Neural cell (in vitro differentiated cells): ENCODE measurements around the gene SPTLC2.

Experiments used
- EP300 ChIP-seq: fragments of 450-650 bp; conservative IDR thresholded peaks from 2 replicates; pipeline ENCODE4 v1.6.1; 2014; ENCODE audit warnings: antibody characterized with exemption, mild to moderate bottlenecking, moderate library complexity; ENCODE audit not compliant: poor library complexity, severe bottlenecking
- EZH2 ChIP-seq: fragments of 200-600, 300-800 bp; shearing (Covaris generic), sonication (generic); IDR thresholded peaks from 2 replicates; pipeline ENCODE4 v1.6.1; 2014; ENCODE audit warnings: antibody characterized with exemption, low read length, borderline replicate concordance, mild to moderate bottlenecking; ENCODE audit not compliant: insufficient read depth, poor library complexity, severe bottlenecking
- MXI1 ChIP-seq: fragments of 450-650 bp; conservative IDR thresholded peaks from 2 replicates; pipeline ENCODE4 v1.6.1; 2014; ENCODE audit warnings: antibody characterized with exemption, mild to moderate bottlenecking; ENCODE audit not compliant: poor library complexity, severe bottlenecking
- POLR2AphosphoS5 ChIP-seq: IDR thresholded peaks from 2 replicates; pipeline ENCODE4 v1.6.1; 2012
- RAD21 ChIP-seq: fragments of 450-650 bp; conservative IDR thresholded peaks from 2 replicates; pipeline ENCODE4 v1.6.1; 2014; ENCODE audit warnings: antibody characterized with exemption, mild to moderate bottlenecking, moderate library complexity
- SMC3 ChIP-seq: fragments of 450-650 bp; conservative IDR thresholded peaks from 2 replicates; pipeline ENCODE4 v1.6.1; 2014; ENCODE audit warnings: antibody characterized with exemption, mild to moderate bottlenecking, moderate library complexity; ENCODE audit not compliant: poor library complexity
- TAF1 ChIP-seq: IDR thresholded peaks from 2 replicates; pipeline ENCODE4 v1.6.1; 2012; ENCODE audit warnings: low read depth
- TF ChIP-seq, protein P1 (sequence below): fragments of 450-650 bp; IDR thresholded peaks from 2 replicates; pipeline ENCODE4 v1.5.1; 2014; ENCODE audit warnings: antibody characterized with exemption, mild to moderate bottlenecking, moderate library complexity; ENCODE audit not compliant: poor library complexity, severe bottlenecking
- TF ChIP-seq, protein P2 (sequence below): IDR thresholded peaks from 2 replicates; pipeline ENCODE4 v1.6.1; 2012; ENCODE audit warnings: borderline replicate concordance

DNA sequence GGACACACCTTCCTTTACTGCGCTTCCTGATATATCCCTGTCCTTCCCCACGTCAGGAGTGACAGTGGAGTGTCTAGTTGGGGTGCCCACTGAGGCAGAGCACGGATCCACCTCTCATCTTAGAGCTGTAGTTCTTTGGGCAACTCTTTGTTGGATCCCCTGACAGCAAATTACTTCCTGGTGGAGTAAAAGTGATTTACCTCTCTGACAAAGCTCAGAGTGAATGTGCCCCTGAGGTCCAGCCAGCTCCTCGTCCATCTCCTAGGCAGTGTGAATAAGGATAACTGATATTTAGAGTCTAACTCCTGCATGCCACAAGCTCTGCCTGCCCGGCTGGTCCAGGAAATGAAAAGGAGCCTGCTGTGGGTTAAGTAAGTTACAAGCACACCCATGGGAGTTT is 142.5 kb downstream of the SPTLC2 start:
- TF ChIP-seq, protein P1, sequence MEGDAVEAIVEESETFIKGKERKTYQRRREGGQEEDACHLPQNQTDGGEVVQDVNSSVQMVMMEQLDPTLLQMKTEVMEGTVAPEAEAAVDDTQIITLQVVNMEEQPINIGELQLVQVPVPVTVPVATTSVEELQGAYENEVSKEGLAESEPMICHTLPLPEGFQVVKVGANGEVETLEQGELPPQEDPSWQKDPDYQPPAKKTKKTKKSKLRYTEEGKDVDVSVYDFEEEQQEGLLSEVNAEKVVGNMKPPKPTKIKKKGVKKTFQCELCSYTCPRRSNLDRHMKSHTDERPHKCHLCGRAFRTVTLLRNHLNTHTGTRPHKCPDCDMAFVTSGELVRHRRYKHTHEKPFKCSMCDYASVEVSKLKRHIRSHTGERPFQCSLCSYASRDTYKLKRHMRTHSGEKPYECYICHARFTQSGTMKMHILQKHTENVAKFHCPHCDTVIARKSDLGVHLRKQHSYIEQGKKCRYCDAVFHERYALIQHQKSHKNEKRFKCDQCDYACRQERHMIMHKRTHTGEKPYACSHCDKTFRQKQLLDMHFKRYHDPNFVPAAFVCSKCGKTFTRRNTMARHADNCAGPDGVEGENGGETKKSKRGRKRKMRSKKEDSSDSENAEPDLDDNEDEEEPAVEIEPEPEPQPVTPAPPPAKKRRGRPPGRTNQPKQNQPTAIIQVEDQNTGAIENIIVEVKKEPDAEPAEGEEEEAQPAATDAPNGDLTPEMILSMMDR: no peak
- TF ChIP-seq, protein P2, sequence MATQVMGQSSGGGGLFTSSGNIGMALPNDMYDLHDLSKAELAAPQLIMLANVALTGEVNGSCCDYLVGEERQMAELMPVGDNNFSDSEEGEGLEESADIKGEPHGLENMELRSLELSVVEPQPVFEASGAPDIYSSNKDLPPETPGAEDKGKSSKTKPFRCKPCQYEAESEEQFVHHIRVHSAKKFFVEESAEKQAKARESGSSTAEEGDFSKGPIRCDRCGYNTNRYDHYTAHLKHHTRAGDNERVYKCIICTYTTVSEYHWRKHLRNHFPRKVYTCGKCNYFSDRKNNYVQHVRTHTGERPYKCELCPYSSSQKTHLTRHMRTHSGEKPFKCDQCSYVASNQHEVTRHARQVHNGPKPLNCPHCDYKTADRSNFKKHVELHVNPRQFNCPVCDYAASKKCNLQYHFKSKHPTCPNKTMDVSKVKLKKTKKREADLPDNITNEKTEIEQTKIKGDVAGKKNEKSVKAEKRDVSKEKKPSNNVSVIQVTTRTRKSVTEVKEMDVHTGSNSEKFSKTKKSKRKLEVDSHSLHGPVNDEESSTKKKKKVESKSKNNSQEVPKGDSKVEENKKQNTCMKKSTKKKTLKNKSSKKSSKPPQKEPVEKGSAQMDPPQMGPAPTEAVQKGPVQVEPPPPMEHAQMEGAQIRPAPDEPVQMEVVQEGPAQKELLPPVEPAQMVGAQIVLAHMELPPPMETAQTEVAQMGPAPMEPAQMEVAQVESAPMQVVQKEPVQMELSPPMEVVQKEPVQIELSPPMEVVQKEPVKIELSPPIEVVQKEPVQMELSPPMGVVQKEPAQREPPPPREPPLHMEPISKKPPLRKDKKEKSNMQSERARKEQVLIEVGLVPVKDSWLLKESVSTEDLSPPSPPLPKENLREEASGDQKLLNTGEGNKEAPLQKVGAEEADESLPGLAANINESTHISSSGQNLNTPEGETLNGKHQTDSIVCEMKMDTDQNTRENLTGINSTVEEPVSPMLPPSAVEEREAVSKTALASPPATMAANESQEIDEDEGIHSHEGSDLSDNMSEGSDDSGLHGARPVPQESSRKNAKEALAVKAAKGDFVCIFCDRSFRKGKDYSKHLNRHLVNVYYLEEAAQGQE: no peak
- no peak for TF ChIP-seq POLR2AphosphoS5
- TF ChIP-seq RAD21: no peak
- no peak for TF ChIP-seq EZH2
- no peak for TF ChIP-seq EP300
- TF ChIP-seq TAF1: no peak
- no peak for TF ChIP-seq SMC3
- TF ChIP-seq MXI1: no peak
